OCI-LY1 (cell line): ENCODE results near the gene SRD5A1.

Experiments
- H2AFZ ChIP-seq: fragments of 200-600 bp; sonication (generic), shearing (Covaris generic); 2 replicates; pipeline ENCODE4 v1.6.0; 2014; ENCODE audit warnings: antibody characterized with exemption, mild to moderate bottlenecking, low read length
- H3F3A ChIP-seq: fragments of 200-600 bp; sonication (generic), shearing (Covaris generic); 2 replicates; pipeline ENCODE4 v1.6.0; 2014; ENCODE audit warnings: mild to moderate bottlenecking, antibody characterized with exemption, low read length, moderate library complexity; ENCODE audit not compliant: insufficient read depth
- H3K27ac ChIP-seq: fragments of 200-600 bp; sonication (generic); 2 replicates; pipeline ENCODE4 v1.5.1; 2014; ENCODE audit warnings: low read length, mixed run types, mild to moderate bottlenecking, low read depth; ENCODE audit not compliant: poor library complexity, severe bottlenecking
- H3K27me3 ChIP-seq: fragments of 200-600 bp; sonication (generic); 2 replicates; pipeline ENCODE4 v1.6.0; 2014; ENCODE audit warnings: antibody characterized with exemption, mild to moderate bottlenecking, low read length, moderate library complexity; ENCODE audit not compliant: insufficient read depth
- H3K36me3 ChIP-seq: fragments of 200-600 bp; sonication (generic); 2 replicates; pipeline ENCODE4 v1.6.1; 2014; ENCODE audit warnings: mild to moderate bottlenecking, antibody characterized with exemption, low read length, moderate library complexity, mixed read lengths; ENCODE audit not compliant: insufficient read depth
- H3K4me1 ChIP-seq: fragments of 200-600 bp; sonication (generic); 2 replicates; pipeline ENCODE4 v1.5.1; 2014; ENCODE audit warnings: mild to moderate bottlenecking, low read length, moderate library complexity; ENCODE audit not compliant: insufficient read depth, severe bottlenecking
- H3K4me2 ChIP-seq: fragments of 200-600 bp; sonication (generic), shearing (Covaris generic); 2 replicates; pipeline ENCODE4 v1.6.1; 2014; ENCODE audit warnings: low read length
- H3K4me3 ChIP-seq: fragments of 200-600 bp; sonication (generic); 2 replicates; pipeline ENCODE4 v1.5.1; 2014; ENCODE audit warnings: low read length, low read depth, mild to moderate bottlenecking, mixed read lengths; ENCODE audit not compliant: poor library complexity, severe bottlenecking
- H3K79me2 ChIP-seq: fragments of 200-600 bp; shearing (Covaris generic); 2 replicates; pipeline ENCODE4 v1.6.1; 2016; ENCODE audit warnings: mixed run types, low read length, mixed read lengths; ENCODE audit not compliant: insufficient read depth
- H3K9ac ChIP-seq: fragments of 200-600 bp; sonication (generic), shearing (Covaris generic); 2 replicates; pipeline ENCODE4 v1.6.1; 2014; ENCODE audit warnings: mild to moderate bottlenecking, low read length, mixed read lengths
- H3K9me2 ChIP-seq: fragments of 200-600 bp; sonication (generic), shearing (Covaris generic); 2 replicates; pipeline ENCODE4 v1.6.1; 2014; ENCODE audit warnings: low read depth, mild to moderate bottlenecking, low read length, mixed read lengths
- H3K9me3 ChIP-seq: fragments of 200-600 bp; shearing (Covaris generic); 2 replicates; pipeline ENCODE4 v1.6.1; 2014; ENCODE audit warnings: low read length, mixed read lengths
- H4K20me1 ChIP-seq: fragments of 200-600 bp; sonication (generic), shearing (Covaris generic); 2 replicates; pipeline ENCODE4 v1.6.0; 2016; ENCODE audit warnings: mild to moderate bottlenecking, low read length; ENCODE audit not compliant: insufficient read depth
- EZH2 ChIP-seq: fragments of 200-600 bp; sonication (generic), shearing (Covaris generic); IDR thresholded peaks from 2 replicates; pipeline ENCODE4 v1.8.0; 2017; ENCODE audit warnings: borderline replicate concordance, mixed run types, mild to moderate bottlenecking, antibody characterized with exemption, low read length, moderate library complexity, mixed read lengths
- TF ChIP-seq, protein P1 (sequence below): fragments of 200-600 bp; sonication (generic), shearing (Covaris generic); IDR thresholded peaks from 2 replicates; pipeline ENCODE4 v1.5.1; 2017; ENCODE audit warnings: mild to moderate bottlenecking, antibody characterized with exemption, low read length, moderate library complexity, mixed read lengths

The SRD5A1 gene

DNA sequence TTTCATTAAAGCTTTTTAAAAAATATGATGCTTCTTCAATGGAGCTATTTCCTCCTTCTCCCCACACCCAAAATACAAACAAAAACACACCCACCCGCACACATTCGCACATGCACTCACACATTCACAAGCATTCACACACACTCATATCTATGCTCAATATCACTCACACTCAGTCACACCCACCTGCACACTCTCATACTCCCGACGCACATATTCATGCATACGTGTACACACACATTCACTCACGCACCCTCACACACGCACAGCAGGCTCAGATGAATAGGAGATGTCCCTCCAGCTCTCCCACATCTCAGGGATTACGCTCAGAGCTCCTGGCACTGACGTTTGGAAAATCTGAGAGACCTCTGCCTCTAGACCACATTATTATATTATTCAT lies 54.3 kb downstream of the SRD5A1 start:
- H4K20me1 ChIP-seq: no peaks in the 10 kb centered on the region
- no peaks in the 10 kb centered on the region; the same call in 1 of the 2 replicates for H3K36me3 ChIP-seq
- H3K27ac ChIP-seq: no peak overlapping the region
- no peaks in the 10 kb centered on the region for H3K4me1 ChIP-seq
- no peak overlapping the region for H3K4me3 ChIP-seq
- no peak overlapping the region for H3K9ac ChIP-seq
- peaks cover 4% of the 10 kb centered on the region; the same call in 1 of the 2 replicates for H3K27me3 ChIP-seq
- TF ChIP-seq, protein P1, sequence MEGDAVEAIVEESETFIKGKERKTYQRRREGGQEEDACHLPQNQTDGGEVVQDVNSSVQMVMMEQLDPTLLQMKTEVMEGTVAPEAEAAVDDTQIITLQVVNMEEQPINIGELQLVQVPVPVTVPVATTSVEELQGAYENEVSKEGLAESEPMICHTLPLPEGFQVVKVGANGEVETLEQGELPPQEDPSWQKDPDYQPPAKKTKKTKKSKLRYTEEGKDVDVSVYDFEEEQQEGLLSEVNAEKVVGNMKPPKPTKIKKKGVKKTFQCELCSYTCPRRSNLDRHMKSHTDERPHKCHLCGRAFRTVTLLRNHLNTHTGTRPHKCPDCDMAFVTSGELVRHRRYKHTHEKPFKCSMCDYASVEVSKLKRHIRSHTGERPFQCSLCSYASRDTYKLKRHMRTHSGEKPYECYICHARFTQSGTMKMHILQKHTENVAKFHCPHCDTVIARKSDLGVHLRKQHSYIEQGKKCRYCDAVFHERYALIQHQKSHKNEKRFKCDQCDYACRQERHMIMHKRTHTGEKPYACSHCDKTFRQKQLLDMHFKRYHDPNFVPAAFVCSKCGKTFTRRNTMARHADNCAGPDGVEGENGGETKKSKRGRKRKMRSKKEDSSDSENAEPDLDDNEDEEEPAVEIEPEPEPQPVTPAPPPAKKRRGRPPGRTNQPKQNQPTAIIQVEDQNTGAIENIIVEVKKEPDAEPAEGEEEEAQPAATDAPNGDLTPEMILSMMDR: no peak
- no peak for TF ChIP-seq EZH2
- no peaks in the 10 kb centered on the region for H3K9me2 ChIP-seq
- H3F3A ChIP-seq: no peaks in the 10 kb centered on the region
- no peak overlapping the region for H3K4me2 ChIP-seq
- no peaks in the 10 kb centered on the region for H3K9me3 ChIP-seq
- no peaks in the 10 kb centered on the region for H3K79me2 ChIP-seq
- no peak overlapping the region for H2AFZ ChIP-seq

DNA sequence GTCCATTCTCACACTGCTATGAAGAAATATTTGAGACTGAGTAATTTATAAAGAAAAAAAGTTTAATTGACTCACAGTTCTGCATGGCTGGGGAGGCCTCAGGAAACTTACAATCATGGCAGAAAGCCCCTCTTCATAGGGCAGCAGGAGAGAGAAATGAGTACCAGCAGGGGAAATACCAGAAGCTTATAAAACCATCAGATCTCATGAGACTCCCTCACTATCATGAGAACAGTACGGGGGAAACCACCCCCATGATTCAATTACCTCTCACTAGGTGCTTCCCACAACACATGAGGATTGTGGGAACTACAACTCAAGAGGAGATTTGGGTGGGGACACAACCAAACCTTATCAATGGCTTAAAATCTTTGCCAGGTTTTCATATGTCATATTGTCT lies 59.7 kb downstream of the SRD5A1 start:
- Histone ChIP-seq H3K27me3 (no peaks in the 10 kb centered on the region), H2AFZ (no peak overlapping the region), H3K36me3 (no peaks in the 10 kb centered on the region), H3K9ac (no peak overlapping the region), H3K4me2 (no peak overlapping the region), H3K4me1 (no peaks in the 10 kb centered on the region), H3F3A (no peaks in the 10 kb centered on the region), H3K79me2 (no peaks in the 10 kb centered on the region), H3K4me3 (no peak overlapping the region), H3K27ac (no peak overlapping the region), H4K20me1 (no peaks in the 10 kb centered on the region), H3K9me3 (no peaks in the 10 kb centered on the region), H3K9me2 (no peaks in the 10 kb centered on the region)
- TF ChIP-seq, protein P1: no peak
- TF ChIP-seq EZH2: no peak

DNA sequence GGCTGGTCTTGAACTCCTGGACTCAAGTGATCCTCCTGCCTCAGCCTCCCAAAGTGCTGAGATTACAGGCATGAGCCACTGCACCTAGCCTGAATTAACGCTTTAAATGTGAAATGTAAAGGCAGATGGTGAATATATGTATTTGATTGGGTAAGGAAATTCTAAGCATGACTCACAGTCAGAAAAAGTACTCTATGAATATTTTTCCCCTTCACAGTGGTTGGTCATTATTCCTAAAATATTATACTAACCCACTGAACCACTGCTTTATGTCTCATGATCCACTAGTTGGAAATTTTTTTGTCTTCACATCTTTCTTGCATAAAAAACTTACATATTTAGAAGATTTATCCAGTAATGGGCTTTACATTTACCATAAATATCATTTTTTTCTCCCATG lies 65.5 kb downstream of the SRD5A1 start:
- no peaks in the 10 kb centered on the region for H3K9me2 ChIP-seq
- 0 out of 2 replicates have a peak, but pooled peaks cover under 1% of the 10 kb centered on the region for H3K27me3 ChIP-seq
- H2AFZ ChIP-seq: no peak overlapping the region
- TF ChIP-seq, protein P1: no peak
- no peak for TF ChIP-seq EZH2
- no peaks in the 10 kb centered on the region for H3K36me3 ChIP-seq
- no peak overlapping the region for H3K4me3 ChIP-seq
- no peaks in the 10 kb centered on the region for H3K79me2 ChIP-seq
- H4K20me1 ChIP-seq: no peaks in the 10 kb centered on the region
- H3K9me3 ChIP-seq: no peaks in the 10 kb centered on the region
- H3F3A ChIP-seq: no peaks in the 10 kb centered on the region
- H3K4me1 ChIP-seq: no peaks in the 10 kb centered on the region
- no peak overlapping the region for H3K9ac ChIP-seq
- no peak overlapping the region for H3K4me2 ChIP-seq
- no peak overlapping the region for H3K27ac ChIP-seq
